HepG2 (cell line): Measurements from ENCODE around the gene ZNF341. TPM values are rescaled to one million over a fixed set of nuclear protein-coding genes. Genes with fewer than 3 reads are reported as not detected.

Experiments
- PRDM4 ChIP-seq: sonication (generic); formaldehyde crosslinking; IDR thresholded peaks from 2 replicates; pipeline ENCODE4 v1.9.0; 2021; ENCODE audit warnings: missing genetic modification reagents, borderline replicate concordance
- ZNF644 ChIP-seq: IDR thresholded peaks from 2 replicates; pipeline ENCODE4 v1.6.1; 2016; ENCODE audit warnings: low read depth
- polyA plus RNA-seq, 8 experiments: library from polyadenylated mRNA; depleted of rRNA in 3 of 8; stranded (reverse) in 7 of 8; unstranded in 1 of 8; fragments of >200 nt; fragmentation: Illumina TruSeq in 4 of 8; extraction: Trizol in 4 of 8; gene quantifications; 2 replicates each; pipeline versions ENCODE4 v1.2.1 to v1.2.3, GENCODE V29; 2011 to 2016; ENCODE audit warnings: low read depth in 4 of 8, missing spikeins in 1 of 8, mixed read lengths in 1 of 8; ENCODE audit not compliant: insufficient read depth in 1 of 8
- total RNA-seq, 5 experiments: library from RNA; depleted of rRNA; stranded (reverse); fragments of >200 nt; fragmentation: Illumina TruSeq; extraction: Trizol; gene quantifications; 2 replicates each; pipeline ENCODE4 v1.2.3, GENCODE V29; 2016; ENCODE audit warnings: low read depth in 1 of 5
- TF ChIP-seq, protein P1 (sequence below): sonication (generic); formaldehyde crosslinking; IDR thresholded peaks from 2 replicates; pipeline ENCODE4 v1.4.0; 2020; ENCODE audit warnings: missing genetic modification reagents, borderline replicate concordance
- TF ChIP-seq, protein P2 (sequence below): sonication (generic); formaldehyde crosslinking; IDR thresholded peaks from 2 replicates; pipeline ENCODE4 v1.8.1; 2022; ENCODE audit warnings: mild to moderate bottlenecking, missing genetic modification reagents
- TF ChIP-seq, protein P3 (sequence below): IDR thresholded peaks from 2 replicates; pipeline ENCODE4 v1.6.1; 2012; ENCODE audit warnings: inconsistent platforms

The ZNF341 gene
- total and polyA plus RNA-seq, 2 of the 13 experiments (the other 11 are each of a cell fraction or from before 2014, with no cell fraction given): 1.1 to 2.2 TPM

- TF ChIP-seq, protein P1, sequence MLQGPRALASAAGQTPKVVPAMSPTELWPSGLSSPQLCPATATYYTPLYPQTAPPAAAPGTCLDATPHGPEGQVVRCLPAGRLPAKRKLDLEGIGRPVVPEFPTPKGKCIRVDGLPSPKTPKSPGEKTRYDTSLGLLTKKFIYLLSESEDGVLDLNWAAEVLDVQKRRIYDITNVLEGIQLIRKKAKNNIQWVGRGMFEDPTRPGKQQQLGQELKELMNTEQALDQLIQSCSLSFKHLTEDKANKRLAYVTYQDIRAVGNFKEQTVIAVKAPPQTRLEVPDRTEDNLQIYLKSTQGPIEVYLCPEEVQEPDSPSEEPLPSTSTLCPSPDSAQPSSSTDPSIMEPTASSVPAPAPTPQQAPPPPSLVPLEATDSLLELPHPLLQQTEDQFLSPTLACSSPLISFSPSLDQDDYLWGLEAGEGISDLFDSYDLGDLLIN (CRISPR knock-in tag): no peak
- no peak for TF ChIP-seq PRDM4 (CRISPR knock-in tag)
- TF ChIP-seq, protein P2, sequence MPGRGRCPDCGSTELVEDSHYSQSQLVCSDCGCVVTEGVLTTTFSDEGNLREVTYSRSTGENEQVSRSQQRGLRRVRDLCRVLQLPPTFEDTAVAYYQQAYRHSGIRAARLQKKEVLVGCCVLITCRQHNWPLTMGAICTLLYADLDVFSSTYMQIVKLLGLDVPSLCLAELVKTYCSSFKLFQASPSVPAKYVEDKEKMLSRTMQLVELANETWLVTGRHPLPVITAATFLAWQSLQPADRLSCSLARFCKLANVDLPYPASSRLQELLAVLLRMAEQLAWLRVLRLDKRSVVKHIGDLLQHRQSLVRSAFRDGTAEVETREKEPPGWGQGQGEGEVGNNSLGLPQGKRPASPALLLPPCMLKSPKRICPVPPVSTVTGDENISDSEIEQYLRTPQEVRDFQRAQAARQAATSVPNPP (CRISPR knock-in tag): 0 out of 2 replicates have a peak, but pooled peaks have one; percentile 24
- no peak for TF ChIP-seq ZNF644 (CRISPR knock-in tag)
- TF ChIP-seq, protein P3, sequence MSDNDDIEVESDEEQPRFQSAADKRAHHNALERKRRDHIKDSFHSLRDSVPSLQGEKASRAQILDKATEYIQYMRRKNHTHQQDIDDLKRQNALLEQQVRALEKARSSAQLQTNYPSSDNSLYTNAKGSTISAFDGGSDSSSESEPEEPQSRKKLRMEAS: no peak
Measured at GRCh38 chr20:33719989-33720709, 11.6 kb upstream of the ZNF341 start, which contains the start of gene PXMP4 (continued).
